ENCODE results near the gene PARD3B.

Gene PARD3B

GRCh38 chr2:205438241-205438640, 893.0 kb downstream of the PARD3B start:
- TF ChIP-seq, protein P1, sequence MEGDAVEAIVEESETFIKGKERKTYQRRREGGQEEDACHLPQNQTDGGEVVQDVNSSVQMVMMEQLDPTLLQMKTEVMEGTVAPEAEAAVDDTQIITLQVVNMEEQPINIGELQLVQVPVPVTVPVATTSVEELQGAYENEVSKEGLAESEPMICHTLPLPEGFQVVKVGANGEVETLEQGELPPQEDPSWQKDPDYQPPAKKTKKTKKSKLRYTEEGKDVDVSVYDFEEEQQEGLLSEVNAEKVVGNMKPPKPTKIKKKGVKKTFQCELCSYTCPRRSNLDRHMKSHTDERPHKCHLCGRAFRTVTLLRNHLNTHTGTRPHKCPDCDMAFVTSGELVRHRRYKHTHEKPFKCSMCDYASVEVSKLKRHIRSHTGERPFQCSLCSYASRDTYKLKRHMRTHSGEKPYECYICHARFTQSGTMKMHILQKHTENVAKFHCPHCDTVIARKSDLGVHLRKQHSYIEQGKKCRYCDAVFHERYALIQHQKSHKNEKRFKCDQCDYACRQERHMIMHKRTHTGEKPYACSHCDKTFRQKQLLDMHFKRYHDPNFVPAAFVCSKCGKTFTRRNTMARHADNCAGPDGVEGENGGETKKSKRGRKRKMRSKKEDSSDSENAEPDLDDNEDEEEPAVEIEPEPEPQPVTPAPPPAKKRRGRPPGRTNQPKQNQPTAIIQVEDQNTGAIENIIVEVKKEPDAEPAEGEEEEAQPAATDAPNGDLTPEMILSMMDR (IDR thresholded peaks at IDR 0.05), result no peak

GRCh38 chr2:205439621-205440020, 894.3 kb downstream of the PARD3B start:
- Histone ChIP-seq H3K4me1 (ENCODE audit: control insufficient read depth in 1 of 2, insufficient read depth in 1 of 2, low read depth in 1 of 2, low read length in 1 of 2) (no peaks in the 10 kb centered on the region), H3K9me3 (no peaks in the 10 kb centered on the region), H3K27ac (no peak overlapping the region), H3K4me3 (ENCODE audit: low read depth in 1 of 2, low read length in 1 of 2) (no peak overlapping the region), H3K27me3 (no peaks in the 10 kb centered on the region), H3K36me3 (no peaks in the 10 kb centered on the region)
- TF ChIP-seq, protein P1 (IDR thresholded peaks at IDR 0.05), result no peak

More at GRCh38 chr2:205438241-205438640, 893.0 kb downstream of the PARD3B start:
- Histone ChIP-seq H3K4me3 (ENCODE audit: low read depth in 1 of 2, low read length in 1 of 2) (no peak overlapping the region), H3K36me3 (no peaks in the 10 kb centered on the region), H3K9me3 (no peaks in the 10 kb centered on the region), H3K27me3 (no peaks in the 10 kb centered on the region), H3K4me1 (ENCODE audit: control insufficient read depth in 1 of 2, insufficient read depth in 1 of 2, low read depth in 1 of 2, low read length in 1 of 2) (no peaks in the 10 kb centered on the region), H3K27ac (no peak overlapping the region)

- Histone ChIP-seq H3K4me1 (ENCODE audit: control insufficient read depth in 1 of 2, insufficient read depth in 1 of 2, low read depth in 1 of 2, low read length in 1 of 2) (no peaks in the 10 kb centered on the region), H3K27ac (no peak overlapping the region), H3K9me3 (no peaks in the 10 kb centered on the region), H3K27me3 (no peaks in the 10 kb centered on the region), H3K36me3 (no peaks in the 10 kb centered on the region), H3K4me3 (ENCODE audit: low read depth in 1 of 2, low read length in 1 of 2) (no peak overlapping the region)
- TF ChIP-seq, protein P1 (IDR thresholded peaks at IDR 0.05), result no peak
These were observed 896.2 kb downstream of the PARD3B start for GRCh38 chr2:205441524-205441923.

DNA sequence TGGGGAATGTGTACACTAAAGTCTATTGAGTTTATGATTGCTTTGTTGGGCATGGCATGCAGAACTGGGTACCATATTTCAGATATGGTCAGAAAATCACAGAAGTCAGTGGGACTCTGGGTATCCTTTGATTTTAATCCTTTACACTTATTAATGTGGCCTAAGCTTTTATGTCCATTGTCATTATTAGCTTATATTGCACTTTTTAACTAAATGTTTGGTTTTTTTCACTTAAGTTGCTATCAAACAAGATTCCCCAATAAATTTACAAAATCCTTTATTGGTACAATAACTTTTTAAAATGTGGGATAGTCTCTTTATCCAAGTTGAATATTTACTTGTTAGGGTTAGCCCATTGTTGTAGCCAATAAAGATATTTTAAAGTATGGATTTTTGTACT, 902.9 kb downstream of the PARD3B start:
- TF ChIP-seq, protein P1 (IDR thresholded peaks at IDR 0.05), result no peak
- H3K36me3 ChIP-seq, result no peaks in the 10 kb centered on the region

GRCh38 chr2:205451901-205452512, 906.7 kb downstream of the PARD3B start:
- Histone ChIP-seq H3K27ac (no peak overlapping the region), H3K9me3 (no peaks in the 10 kb centered on the region), H3K36me3 (no peaks in the 10 kb centered on the region), H3K4me1 (ENCODE audit: control insufficient read depth in 1 of 2, insufficient read depth in 1 of 2, low read depth in 1 of 2, low read length in 1 of 2) (no peaks in the 10 kb centered on the region), H3K27me3 (no peaks in the 10 kb centered on the region), H3K4me3 (ENCODE audit: low read depth in 1 of 2, low read length in 1 of 2) (no peak overlapping the region)
- TF ChIP-seq, protein P1 (IDR thresholded peaks at IDR 0.05), result no peak

More for the DNA sequence above, 902.9 kb downstream of the PARD3B start:
- Histone ChIP-seq H3K27me3 (no peaks in the 10 kb centered on the region), H3K4me1 (ENCODE audit: control insufficient read depth in 1 of 2, insufficient read depth in 1 of 2, low read depth in 1 of 2, low read length in 1 of 2) (no peaks in the 10 kb centered on the region), H3K27ac (no peak overlapping the region), H3K9me3 (no peaks in the 10 kb centered on the region), H3K4me3 (ENCODE audit: low read depth in 1 of 2, low read length in 1 of 2) (no peak overlapping the region)
